ENCODE data around the gene ACOX3.
A peak's percentile ranks its signal among the peaks of the same experiment; 100 is the strongest.

The ACOX3 gene

GRCh38 chr4:8474856-8475255 lies 34.3 kb upstream of the ACOX3 start:
- H3K27ac ChIP-seq (ENCODE audit: low read depth, low read length) = no peak overlapping the region
- no peaks in the 10 kb centered on the region for H3K27me3 ChIP-seq (ENCODE audit: control insufficient read depth in 1 of 2, insufficient read depth in 2 of 2, low read length in 2 of 2)
- no peaks in the 10 kb centered on the region for H3K9me3 ChIP-seq (ENCODE audit: control insufficient read depth in 1 of 2, low read length in 2 of 2)
- H3K4me1 ChIP-seq (ENCODE audit: control insufficient read depth in 1 of 2, insufficient read depth in 2 of 2, low read length in 2 of 2) = peaks cover 0 to 5% of the 10 kb centered on the region in 2 donors
- H3K9ac ChIP-seq (ENCODE audit: low read depth in 1 of 2, low read length in 2 of 2) = no peak overlapping the region
- peaks cover 3 to 16% of the 10 kb centered on the region in 2 donors for H3K36me3 ChIP-seq (ENCODE audit: control insufficient read depth in 1 of 2, insufficient read depth in 2 of 2, low read length in 2 of 2)
- H3K4me3 ChIP-seq (ENCODE audit: low read depth in 1 of 2, low read length in 2 of 2) = no peak overlapping the region

- H3K27ac ChIP-seq (ENCODE audit: low read depth, low read length) = peak overlapping the region; percentile 1
- H3K9me3 ChIP-seq (ENCODE audit: control insufficient read depth in 1 of 2, low read length in 2 of 2) = no peaks in the 10 kb centered on the region
- peaks cover 0 to 5% of the 10 kb centered on the region in 2 donors for H3K4me1 ChIP-seq (ENCODE audit: control insufficient read depth in 1 of 2, insufficient read depth in 2 of 2, low read length in 2 of 2)
- H3K9ac ChIP-seq (ENCODE audit: low read depth in 1 of 2, low read length in 2 of 2) = no peak overlapping the region
- peaks cover 3 to 24% of the 10 kb centered on the region in 2 donors for H3K36me3 ChIP-seq (ENCODE audit: control insufficient read depth in 1 of 2, insufficient read depth in 2 of 2, low read length in 2 of 2)
- no peaks in the 10 kb centered on the region for H3K27me3 ChIP-seq (ENCODE audit: control insufficient read depth in 1 of 2, insufficient read depth in 2 of 2, low read length in 2 of 2)
- no peak overlapping the region for H3K4me3 ChIP-seq (ENCODE audit: low read depth in 1 of 2, low read length in 2 of 2)
These were observed 33.5 kb upstream of the ACOX3 start for GRCh38 chr4:8473920-8474590.

GRCh38 chr4:8473198-8473919 lies 32.8 kb upstream of the ACOX3 start:
- H3K4me3 ChIP-seq (ENCODE audit: low read depth in 1 of 2, low read length in 2 of 2) = no peak overlapping the region
- no peaks in the 10 kb centered on the region for H3K27me3 ChIP-seq (ENCODE audit: control insufficient read depth in 1 of 2, insufficient read depth in 2 of 2, low read length in 2 of 2)
- H3K9ac ChIP-seq (ENCODE audit: low read depth in 1 of 2, low read length in 2 of 2) = no peak overlapping the region
- H3K27ac ChIP-seq (ENCODE audit: low read depth, low read length) = no peak overlapping the region
- no peaks in the 10 kb centered on the region for H3K9me3 ChIP-seq (ENCODE audit: control insufficient read depth in 1 of 2, low read length in 2 of 2)
- H3K4me1 ChIP-seq (ENCODE audit: control insufficient read depth in 1 of 2, insufficient read depth in 2 of 2, low read length in 2 of 2) = peaks cover 0 to 5% of the 10 kb centered on the region in 2 donors
- H3K36me3 ChIP-seq (ENCODE audit: control insufficient read depth in 1 of 2, insufficient read depth in 2 of 2, low read length in 2 of 2) = peaks cover 3 to 29% of the 10 kb centered on the region in 2 donors

GRCh38 chr4:8472689-8473197 lies 32.2 kb upstream of the ACOX3 start:
- Histone ChIP-seq H3K36me3 (ENCODE audit: control insufficient read depth in 1 of 2, insufficient read depth in 2 of 2, low read length in 2 of 2) (peaks cover 3 to 35% of the 10 kb centered on the region in 2 donors), H3K4me1 (ENCODE audit: control insufficient read depth in 1 of 2, insufficient read depth in 2 of 2, low read length in 2 of 2) (peaks cover 0 to 5% of the 10 kb centered on the region in 2 donors), H3K9ac (ENCODE audit: low read depth in 1 of 2, low read length in 2 of 2) (no peak overlapping the region), H3K27me3 (ENCODE audit: control insufficient read depth in 1 of 2, insufficient read depth in 2 of 2, low read length in 2 of 2) (no peaks in the 10 kb centered on the region), H3K9me3 (ENCODE audit: control insufficient read depth in 1 of 2, low read length in 2 of 2) (no peaks in the 10 kb centered on the region), H3K27ac (ENCODE audit: low read depth, low read length) (no peak overlapping the region), H3K4me3 (ENCODE audit: low read depth in 1 of 2, low read length in 2 of 2) (no peak overlapping the region)

- Histone ChIP-seq H3K27me3 (ENCODE audit: control insufficient read depth in 1 of 2, insufficient read depth in 2 of 2, low read length in 2 of 2) (no peaks in the 10 kb centered on the region), H3K9ac (ENCODE audit: low read depth in 1 of 2, low read length in 2 of 2) (no peak overlapping the region), H3K4me3 (ENCODE audit: low read depth in 1 of 2, low read length in 2 of 2) (no peak overlapping the region), H3K4me1 (ENCODE audit: control insufficient read depth in 1 of 2, insufficient read depth in 2 of 2, low read length in 2 of 2) (peaks cover 0 to 5% of the 10 kb centered on the region in 2 donors), H3K36me3 (ENCODE audit: control insufficient read depth in 1 of 2, insufficient read depth in 2 of 2, low read length in 2 of 2) (peaks cover 3 to 36% of the 10 kb centered on the region in 2 donors), H3K27ac (ENCODE audit: low read depth, low read length) (no peak overlapping the region), H3K9me3 (ENCODE audit: control insufficient read depth in 1 of 2, low read length in 2 of 2) (no peaks in the 10 kb centered on the region)
These were observed 31.7 kb upstream of the ACOX3 start for GRCh38 chr4:8472158-8472688.

GRCh38 chr4:8471211-8471875 lies 30.8 kb upstream of the ACOX3 start:
- peaks cover 0 to 43% of the 10 kb centered on the region in 2 donors for H3K36me3 ChIP-seq (ENCODE audit: control insufficient read depth in 1 of 2, insufficient read depth in 2 of 2, low read length in 2 of 2)
- H3K27me3 ChIP-seq (ENCODE audit: control insufficient read depth in 1 of 2, insufficient read depth in 2 of 2, low read length in 2 of 2) = no peaks in the 10 kb centered on the region
- H3K4me3 ChIP-seq (ENCODE audit: low read depth in 1 of 2, low read length in 2 of 2) = no peak overlapping the region
- peaks cover 0 to 5% of the 10 kb centered on the region in 2 donors for H3K4me1 ChIP-seq (ENCODE audit: control insufficient read depth in 1 of 2, insufficient read depth in 2 of 2, low read length in 2 of 2)
- no peak overlapping the region for H3K9ac ChIP-seq (ENCODE audit: low read depth in 1 of 2, low read length in 2 of 2)
- no peaks in the 10 kb centered on the region for H3K9me3 ChIP-seq (ENCODE audit: control insufficient read depth in 1 of 2, low read length in 2 of 2)
- H3K27ac ChIP-seq (ENCODE audit: low read depth, low read length) = no peak overlapping the region

GRCh38 chr4:8470451-8471024 lies 30.0 kb upstream of the ACOX3 start:
- Histone ChIP-seq H3K27me3 (ENCODE audit: control insufficient read depth in 1 of 2, insufficient read depth in 2 of 2, low read length in 2 of 2) (no peaks in the 10 kb centered on the region), H3K9ac (ENCODE audit: low read depth in 1 of 2, low read length in 2 of 2) (no peak overlapping the region), H3K9me3 (ENCODE audit: control insufficient read depth in 1 of 2, low read length in 2 of 2) (no peaks in the 10 kb centered on the region), H3K36me3 (ENCODE audit: control insufficient read depth in 1 of 2, insufficient read depth in 2 of 2, low read length in 2 of 2) (peaks cover 0 to 43% of the 10 kb centered on the region in 2 donors), H3K27ac (ENCODE audit: low read depth, low read length) (no peak overlapping the region), H3K4me3 (ENCODE audit: low read depth in 1 of 2, low read length in 2 of 2) (no peak overlapping the region), H3K4me1 (ENCODE audit: control insufficient read depth in 1 of 2, insufficient read depth in 2 of 2, low read length in 2 of 2) (peaks cover 0 to 5% of the 10 kb centered on the region in 2 donors)

GRCh38 chr4:8469550-8469949 lies 29.0 kb upstream of the ACOX3 start:
- Histone ChIP-seq H3K36me3 (ENCODE audit: control insufficient read depth in 1 of 2, insufficient read depth in 2 of 2, low read length in 2 of 2) (peaks cover 0 to 48% of the 10 kb centered on the region in 2 donors), H3K9me3 (ENCODE audit: control insufficient read depth in 1 of 2, low read length in 2 of 2) (no peaks in the 10 kb centered on the region)

GRCh38 chr4:8468746-8469535 lies 28.4 kb upstream of the ACOX3 start:
- Histone ChIP-seq H3K4me3 (ENCODE audit: low read depth in 1 of 2, low read length in 2 of 2) (no peak overlapping the region), H3K27ac (ENCODE audit: low read depth, low read length) (no peak overlapping the region), H3K27me3 (ENCODE audit: control insufficient read depth in 1 of 2, insufficient read depth in 2 of 2, low read length in 2 of 2) (no peaks in the 10 kb centered on the region), H3K36me3 (ENCODE audit: control insufficient read depth in 1 of 2, insufficient read depth in 2 of 2, low read length in 2 of 2) (peaks cover 0 to 53% of the 10 kb centered on the region in 2 donors), H3K9ac (ENCODE audit: low read depth in 1 of 2, low read length in 2 of 2) (no peak overlapping the region), H3K9me3 (ENCODE audit: control insufficient read depth in 1 of 2, low read length in 2 of 2) (no peaks in the 10 kb centered on the region), H3K4me1 (ENCODE audit: control insufficient read depth in 1 of 2, insufficient read depth in 2 of 2, low read length in 2 of 2) (peaks cover 0 to 5% of the 10 kb centered on the region in 2 donors)

More at GRCh38 chr4:8469550-8469949, 29.0 kb upstream of the ACOX3 start:
- no peak overlapping the region for H3K27ac ChIP-seq (ENCODE audit: low read depth, low read length)
- H3K9ac ChIP-seq (ENCODE audit: low read depth in 1 of 2, low read length in 2 of 2) = no peak overlapping the region
- no peak overlapping the region for H3K4me3 ChIP-seq (ENCODE audit: low read depth in 1 of 2, low read length in 2 of 2)
- H3K27me3 ChIP-seq (ENCODE audit: control insufficient read depth in 1 of 2, insufficient read depth in 2 of 2, low read length in 2 of 2) = no peaks in the 10 kb centered on the region
- H3K4me1 ChIP-seq (ENCODE audit: control insufficient read depth in 1 of 2, insufficient read depth in 2 of 2, low read length in 2 of 2) = peaks cover 0 to 5% of the 10 kb centered on the region in 2 donors

All from duodenal mucosa (tissue), 2 donors.